Measurements from ENCODE around the gene SPAG16. TPM values are rescaled to one million over a fixed set of nuclear protein-coding genes. Genes with fewer than 3 reads are reported as not detected.

SPAG16 gene
- total and polyA plus RNA-seq, 2 of the 13 experiments (the other 11 are each of a cell fraction or from before 2014, with no cell fraction given), result 9.6 to 26.5 TPM

GRCh38 chr2:214077727-214078126 is 793.5 kb downstream of the SPAG16 start (continued):
- TF ChIP-seq ZNF383 (CRISPR knock-in tag; IDR thresholded peaks at IDR 0.05; ENCODE audit: borderline replicate concordance) (no peak), ARNT2 (CRISPR knock-in tag; IDR thresholded peaks at IDR 0.05; ENCODE audit: low read depth) (no peak), ZNF703 (CRISPR knock-in tag; IDR thresholded peaks at IDR 0.05; ENCODE audit: borderline replicate concordance) (no peak), NFIC (IDR thresholded peaks at IDR 0.05; ENCODE audit: low read length) (no peak), ARHGAP35 (CRISPR knock-in tag; IDR thresholded peaks at IDR 0.05; ENCODE audit: borderline replicate concordance) (no peak), FOSL2 (CRISPR knock-in tag; IDR thresholded peaks at IDR 0.05) (no peak)

- no peaks in the 10 kb centered on the region for H3K79me2 ChIP-seq (ENCODE audit: insufficient read depth, low read length)
- no peaks in the 10 kb centered on the region for H3K4me1 ChIP-seq (ENCODE audit: insufficient read depth, low read length)
- H3K36me3 ChIP-seq (replicated peaks in 1 of 2; ENCODE audit: control insufficient read depth in 1 of 2, insufficient read depth in 2 of 2, low read length in 2 of 2), result no peaks in the 10 kb centered on the region
- CTCF ChIA-PET (ENCODE audit: low intra/inter-chr PET ratio, low total read pairs), result no interaction called here
- H3K27me3 ChIP-seq (ENCODE audit: control insufficient read depth in 1 of 2, insufficient read depth in 2 of 2, low read length in 2 of 2), result no peaks in the 10 kb centered on the region
- 2% methylated on average over 2 of the region's 2 CpGs for WGBS (ENCODE audit: low lambda C conversion rate)
- FAIRE-seq (no peak), ATAC-seq (no peak), DNase-seq (ENCODE audit: low spot score) (no peak)
- no peaks in the 10 kb centered on the region for H3K9me3 ChIP-seq (ENCODE audit: low read length)
- no peak overlapping the region for H3K4me2 ChIP-seq (ENCODE audit: low read depth, low read length)
- H3K27ac ChIP-seq (ENCODE audit: extremely low read length, insufficient read depth, low read length), result no peak overlapping the region
- in situ Hi-C loops (cut with HindIII; ENCODE audit: extremely low pct_ligation_motif_present, low pct_unique_long_range_greater_than_20kb), result no loop called here
- no peak overlapping the region for H3K4me3 ChIP-seq (replicated peaks in 1 of 3; ENCODE audit: insufficient read depth in 1 of 3, low read depth in 2 of 3, low read length in 3 of 3)
- H3K9ac ChIP-seq (ENCODE audit: insufficient read depth, low read depth, low read length), result no peak overlapping the region
- intact Hi-C loops (cut with micrococcal nuclease; ENCODE audit: unreplicated experiment), result no loop called here
- H4K20me1 ChIP-seq (ENCODE audit: insufficient read depth, low read length), result no peaks in the 10 kb centered on the region
- POLR2A ChIA-PET, result no interaction called here
- no peak overlapping the region for H2AFZ ChIP-seq (ENCODE audit: low read length)
- TF ChIP-seq ZNF567 (CRISPR knock-in tag; IDR thresholded peaks at IDR 0.05; ENCODE audit: borderline replicate concordance) (no peak), HES4 (CRISPR knock-in tag; IDR thresholded peaks at IDR 0.05; ENCODE audit: borderline replicate concordance) (no peak), GPN1 (CRISPR knock-in tag; IDR thresholded peaks at IDR 0.05; ENCODE audit: borderline replicate concordance) (no peak)
- no TSS peak for BruUV-seq (replicated peaks)
Measured at GRCh38 chr2:214079032-214079431, 794.8 kb downstream of the SPAG16 start.
